ENCODE data around the gene TINAGL1.

GRCh38 chr1:31548907-31549808, 27.2 kb upstream of the TINAGL1 start:
- TF ChIP-seq ZNF274 (IDR thresholded peaks at IDR 0.05; ENCODE audit: insufficient read depth, insufficient read length), result no peak
- TF ChIP-seq CTCF (IDR thresholded peaks at IDR 0.05 in 2 of 3, conservative IDR thresholded peaks at IDR 0.05 in 1 of 3; ENCODE audit: control insufficient read depth in 2 of 3, extremely low read depth in 1 of 3, insufficient read depth in 1 of 3, low read depth in 3 of 3, low read length in 3 of 3), result peak; percentile 80 to 98 (median 92)
- TF ChIP-seq CBX5 (IDR thresholded peaks at IDR 0.05; ENCODE audit: low read depth), result no peak
- peak; percentile 87 for TF ChIP-seq RAD21 (IDR thresholded peaks at IDR 0.05; ENCODE audit: insufficient read depth, low read depth, low read length)
- TF ChIP-seq ATF3 (IDR thresholded peaks at IDR 0.05; ENCODE audit: borderline replicate concordance, extremely low read depth, low read depth, low read length), result no peak
- TF ChIP-seq EZH2 (IDR thresholded peaks at IDR 0.05; ENCODE audit: borderline replicate concordance, control insufficient read depth, low read depth, low read length), result no peak
- no peak for TF ChIP-seq CHD4 (IDR thresholded peaks at IDR 0.05)
- peak; percentile 38; the same call in 1 of the 2 replicates for TF ChIP-seq POLR2A (IDR thresholded peaks at IDR 0.05; ENCODE audit: low read depth, low read length)
- TF ChIP-seq NFXL1 (IDR thresholded peaks at IDR 0.05; ENCODE audit: borderline replicate concordance), result no peak
- TF ChIP-seq SKIL (IDR thresholded peaks at IDR 0.05; ENCODE audit: low read depth, poor library complexity, severe bottlenecking), result peak; percentile 48

All from GM12878 (cell line).